Hepatocyte (in vitro differentiated cells): ENCODE data around the gene DNAH7.

Experiments used
- EZH2 ChIP-seq: fragments of 200-600 bp; sonication (generic); IDR thresholded peaks from 2 replicates; pipeline ENCODE4 v1.6.1; 2016; ENCODE audit warnings: antibody characterized with exemption, mild to moderate bottlenecking, borderline replicate concordance
- EZH2phosphoT487 ChIP-seq: fragments of 200-600 bp; sonication (generic); IDR thresholded peaks from one replicate; pipeline ENCODE4 v1.6.1; 2018; ENCODE audit warnings: antibody characterized with exemption, mild to moderate bottlenecking, low read depth, moderate library complexity; ENCODE audit not compliant: unreplicated experiment, severe bottlenecking
- TF ChIP-seq, protein P1 (sequence below): fragments of 200-600 bp; sonication (generic); IDR thresholded peaks from 2 replicates; pipeline ENCODE4 v1.5.1; 2016; ENCODE audit warnings: antibody characterized with exemption, mild to moderate bottlenecking; ENCODE audit not compliant: poor library complexity

DNA sequence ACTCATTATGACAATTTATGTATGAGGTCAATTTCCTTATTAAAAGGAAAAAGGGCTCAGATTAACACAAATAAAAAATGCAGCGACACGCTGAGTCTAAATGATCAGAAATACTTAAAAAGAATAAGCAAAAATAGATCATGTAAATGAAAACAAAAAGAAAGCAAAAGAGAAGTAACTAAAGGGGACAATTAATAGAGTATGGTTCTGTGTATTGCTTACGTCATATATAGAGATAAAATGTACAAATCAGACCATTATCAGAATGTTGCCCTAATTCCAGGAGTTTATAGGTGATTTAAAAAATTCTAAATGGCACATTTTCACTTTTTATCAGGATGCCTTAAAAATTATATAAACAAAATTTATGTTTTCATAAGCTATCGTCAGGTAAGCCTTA lies 189.5 kb downstream of the DNAH7 start:
- TF ChIP-seq, protein P1, sequence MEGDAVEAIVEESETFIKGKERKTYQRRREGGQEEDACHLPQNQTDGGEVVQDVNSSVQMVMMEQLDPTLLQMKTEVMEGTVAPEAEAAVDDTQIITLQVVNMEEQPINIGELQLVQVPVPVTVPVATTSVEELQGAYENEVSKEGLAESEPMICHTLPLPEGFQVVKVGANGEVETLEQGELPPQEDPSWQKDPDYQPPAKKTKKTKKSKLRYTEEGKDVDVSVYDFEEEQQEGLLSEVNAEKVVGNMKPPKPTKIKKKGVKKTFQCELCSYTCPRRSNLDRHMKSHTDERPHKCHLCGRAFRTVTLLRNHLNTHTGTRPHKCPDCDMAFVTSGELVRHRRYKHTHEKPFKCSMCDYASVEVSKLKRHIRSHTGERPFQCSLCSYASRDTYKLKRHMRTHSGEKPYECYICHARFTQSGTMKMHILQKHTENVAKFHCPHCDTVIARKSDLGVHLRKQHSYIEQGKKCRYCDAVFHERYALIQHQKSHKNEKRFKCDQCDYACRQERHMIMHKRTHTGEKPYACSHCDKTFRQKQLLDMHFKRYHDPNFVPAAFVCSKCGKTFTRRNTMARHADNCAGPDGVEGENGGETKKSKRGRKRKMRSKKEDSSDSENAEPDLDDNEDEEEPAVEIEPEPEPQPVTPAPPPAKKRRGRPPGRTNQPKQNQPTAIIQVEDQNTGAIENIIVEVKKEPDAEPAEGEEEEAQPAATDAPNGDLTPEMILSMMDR, result no peak
- TF ChIP-seq EZH2 (no peak), EZH2phosphoT487 (no peak)
